ENCODE data around the gene NBEAL2.

NBEAL2 gene

DNA sequence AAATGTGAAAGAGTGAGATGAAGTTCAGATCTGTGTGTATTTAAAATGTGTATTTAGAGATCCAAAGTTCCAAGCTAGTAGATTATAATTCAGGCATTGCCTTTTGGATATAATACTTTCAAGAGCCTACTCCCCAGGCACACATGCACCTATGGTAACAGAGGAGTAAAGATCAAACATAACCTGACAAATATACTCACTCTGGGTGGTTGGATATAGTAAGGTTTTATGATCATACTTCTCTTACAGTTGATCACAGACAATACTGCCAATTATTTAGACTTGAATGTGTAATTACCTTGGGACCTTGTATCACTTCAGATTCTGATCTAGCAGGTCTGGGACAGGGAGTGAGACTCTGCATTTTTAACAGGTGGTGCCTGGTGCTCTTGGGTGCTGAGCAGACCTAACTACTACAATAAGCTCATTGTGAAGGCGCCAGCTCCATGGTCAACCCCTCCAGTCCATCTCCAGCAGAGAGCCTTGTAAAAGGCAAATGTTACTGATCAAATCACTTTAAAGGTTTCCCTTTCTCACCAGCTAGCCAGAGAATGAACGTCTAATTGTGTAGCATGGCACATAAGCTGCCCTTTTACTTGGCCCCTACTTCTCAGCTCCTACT, 55.5 kb downstream of the NBEAL2 start:
- TF ChIP-seq, protein P1, sequence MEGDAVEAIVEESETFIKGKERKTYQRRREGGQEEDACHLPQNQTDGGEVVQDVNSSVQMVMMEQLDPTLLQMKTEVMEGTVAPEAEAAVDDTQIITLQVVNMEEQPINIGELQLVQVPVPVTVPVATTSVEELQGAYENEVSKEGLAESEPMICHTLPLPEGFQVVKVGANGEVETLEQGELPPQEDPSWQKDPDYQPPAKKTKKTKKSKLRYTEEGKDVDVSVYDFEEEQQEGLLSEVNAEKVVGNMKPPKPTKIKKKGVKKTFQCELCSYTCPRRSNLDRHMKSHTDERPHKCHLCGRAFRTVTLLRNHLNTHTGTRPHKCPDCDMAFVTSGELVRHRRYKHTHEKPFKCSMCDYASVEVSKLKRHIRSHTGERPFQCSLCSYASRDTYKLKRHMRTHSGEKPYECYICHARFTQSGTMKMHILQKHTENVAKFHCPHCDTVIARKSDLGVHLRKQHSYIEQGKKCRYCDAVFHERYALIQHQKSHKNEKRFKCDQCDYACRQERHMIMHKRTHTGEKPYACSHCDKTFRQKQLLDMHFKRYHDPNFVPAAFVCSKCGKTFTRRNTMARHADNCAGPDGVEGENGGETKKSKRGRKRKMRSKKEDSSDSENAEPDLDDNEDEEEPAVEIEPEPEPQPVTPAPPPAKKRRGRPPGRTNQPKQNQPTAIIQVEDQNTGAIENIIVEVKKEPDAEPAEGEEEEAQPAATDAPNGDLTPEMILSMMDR (IDR thresholded peaks at IDR 0.05) = no peak

DNA sequence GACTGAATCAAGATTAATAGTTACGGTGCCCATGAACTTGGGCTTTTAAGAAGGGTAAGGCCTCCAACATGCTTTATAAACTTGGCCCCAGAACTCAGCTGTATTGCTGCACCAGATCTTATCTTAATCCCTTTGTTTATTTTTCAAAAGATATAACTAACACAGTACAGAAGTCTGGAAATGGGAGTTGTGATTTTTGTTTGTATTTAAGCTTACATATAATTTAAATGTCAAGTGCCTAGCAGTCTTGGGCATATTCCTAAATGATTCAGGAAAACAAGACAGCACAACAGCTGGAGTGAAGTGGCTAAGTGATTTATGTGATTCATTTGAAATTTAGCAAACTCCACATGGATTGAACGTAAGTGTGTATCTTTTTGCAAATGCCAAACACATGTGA, 56.2 kb downstream of the NBEAL2 start:
- TF ChIP-seq, protein P1 (IDR thresholded peaks at IDR 0.05) = no peak

DNA sequence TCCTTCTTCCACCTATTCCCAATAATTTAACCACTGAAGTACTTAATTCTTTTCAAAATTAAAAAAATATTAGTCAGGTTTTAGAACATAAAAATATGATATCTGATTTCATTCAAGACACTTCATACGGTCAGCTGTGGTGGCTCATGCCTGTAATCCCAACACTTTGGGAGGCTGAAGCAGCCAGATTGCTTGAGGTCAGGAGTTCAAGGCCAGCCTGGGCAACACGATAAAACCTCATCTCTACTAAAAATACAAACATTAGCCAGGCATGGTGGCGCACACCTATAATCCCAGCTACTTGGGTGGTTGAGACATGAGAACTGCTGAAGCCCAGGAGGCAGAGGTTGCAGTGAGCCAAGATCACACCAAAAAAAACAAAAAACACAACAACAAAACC, 56.7 kb downstream of the NBEAL2 start:
- TF ChIP-seq, protein P1 (IDR thresholded peaks at IDR 0.05) = no peak

DNA sequence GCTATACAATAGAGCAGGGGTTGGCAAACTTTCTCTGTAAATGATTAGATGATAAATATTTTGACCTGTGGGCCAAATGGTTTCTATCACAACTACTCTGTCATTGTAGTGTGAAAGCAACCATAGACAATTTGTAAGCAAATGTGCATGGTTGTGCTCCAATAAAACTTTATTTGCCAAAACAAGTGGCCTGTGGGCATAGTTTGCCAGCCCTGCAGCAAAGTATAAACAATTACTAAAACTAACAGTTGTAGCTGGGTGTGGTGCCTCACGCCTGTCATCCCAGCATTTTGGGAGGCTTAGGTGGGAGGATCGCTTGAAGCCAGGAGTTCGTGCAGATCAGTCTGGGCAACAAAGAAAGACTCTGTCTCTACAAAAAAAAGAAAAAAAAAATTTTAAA, 61.6 kb downstream of the NBEAL2 start:
- TF ChIP-seq, protein P1 (IDR thresholded peaks at IDR 0.05) = no peak

DNA sequence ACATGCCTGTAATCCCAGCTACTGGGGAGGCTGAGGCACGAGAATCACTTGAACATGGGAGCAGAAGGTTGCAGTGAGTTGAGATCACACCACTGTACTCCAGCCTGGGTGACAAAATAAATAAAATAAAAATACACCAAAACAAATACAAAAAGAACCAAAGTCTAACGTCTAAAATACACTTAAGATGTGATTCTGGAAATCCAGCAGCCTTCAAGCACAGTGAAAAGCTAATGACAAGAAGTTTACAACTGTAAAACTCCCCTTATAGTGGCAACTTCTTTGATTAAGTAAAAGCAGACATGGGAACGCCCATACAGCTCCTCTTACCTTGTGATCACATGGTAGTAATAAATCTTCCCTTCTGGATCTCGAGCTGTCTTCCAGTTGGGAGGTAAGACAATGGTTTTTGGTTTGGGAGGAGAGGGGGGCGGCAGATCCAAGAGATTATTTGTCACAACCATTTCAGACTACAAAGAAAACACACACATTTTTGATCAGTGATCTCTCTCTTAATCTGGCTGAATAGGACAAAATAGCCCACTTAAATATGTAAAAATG, 62.8 kb downstream of the NBEAL2 start:
- TF ChIP-seq, protein P1 (IDR thresholded peaks at IDR 0.05) = no peak

DNA sequence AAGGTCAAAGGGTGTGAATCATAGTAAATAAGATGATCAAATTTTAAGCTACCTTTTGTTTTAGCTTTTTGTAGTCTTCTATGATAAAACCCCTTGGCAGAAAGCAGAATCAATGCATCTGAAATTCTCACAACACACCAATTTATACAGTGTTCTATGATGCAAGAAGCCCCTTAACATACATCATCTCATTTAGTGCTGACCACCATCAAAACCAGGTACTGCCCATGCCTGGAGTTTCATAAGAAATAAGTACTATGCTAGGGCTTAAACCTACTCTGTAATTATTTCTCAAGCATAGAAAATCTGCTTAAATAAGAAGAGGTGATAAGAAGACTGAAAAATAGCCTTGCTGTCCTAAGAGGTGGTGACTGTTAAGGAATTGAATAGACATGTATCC, 67.6 kb downstream of the NBEAL2 start:
- TF ChIP-seq, protein P1 (IDR thresholded peaks at IDR 0.05) = no peak

DNA sequence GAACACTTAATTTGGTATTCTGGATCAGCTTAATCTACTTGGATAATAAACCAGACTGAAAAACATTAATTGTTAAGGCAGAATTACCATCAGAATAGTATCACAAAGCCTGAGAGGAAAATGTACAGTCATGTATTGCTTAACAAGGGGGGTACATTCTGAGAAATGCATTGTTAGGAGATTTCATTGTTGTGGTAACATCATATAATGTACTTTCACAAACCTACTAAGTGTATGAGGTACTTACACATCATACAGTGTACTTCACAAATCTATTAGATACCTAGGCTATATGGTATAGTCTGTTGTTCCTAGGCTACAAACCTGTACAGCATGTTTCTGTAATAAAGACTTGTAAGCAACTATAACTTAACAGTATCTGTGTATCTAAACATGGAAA, 68.2 kb downstream of the NBEAL2 start:
- TF ChIP-seq, protein P1 (IDR thresholded peaks at IDR 0.05) = no peak

DNA sequence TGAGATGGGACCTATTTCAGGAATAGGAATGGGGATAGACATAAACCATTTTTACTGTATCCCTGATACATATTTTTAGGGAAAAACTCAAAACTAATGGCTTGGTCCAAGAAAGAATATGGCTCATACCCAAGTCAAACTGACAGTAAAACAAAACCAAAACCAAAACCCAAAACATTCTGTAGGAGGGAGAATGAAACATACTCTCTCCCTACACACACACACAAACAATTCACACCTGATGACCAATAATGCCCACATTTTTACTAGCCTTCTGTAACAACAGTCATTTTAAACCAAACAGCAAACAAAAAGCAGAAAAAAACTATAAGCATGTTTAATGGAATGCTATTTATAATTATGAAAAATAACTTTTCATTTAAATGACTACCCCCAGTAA, 74.9 kb downstream of the NBEAL2 start:
- TF ChIP-seq, protein P1 (IDR thresholded peaks at IDR 0.05) = no peak

Measured in LNCAP (cell line).